ENCODE measurements around the gene ARHGEF2.

- TF ChIP-seq CTCF (conservative IDR thresholded peaks at IDR 0.05), result no peak
- no peak for TF ChIP-seq EZH2 (IDR thresholded peaks at IDR 0.05; ENCODE audit: low read depth)
These were observed 17.8 kb upstream of the ARHGEF2 start for GRCh38 chr1:155996166-155996565.

Data from PC-9 (cell line).